IMR-90 (cell line): ENCODE results near the gene TMEM145. TPM values are rescaled to one million over a fixed set of nuclear protein-coding genes. Genes with fewer than 3 reads are reported as not detected.

Experiments used
- ATAC-seq: fragments of 200-7000 bp; cut with Tn5 transposase; 2 replicates; pipeline ENCODE4 v1.9.1; 2020; ENCODE audit warnings: low read depth, mild to moderate bottlenecking, moderate library complexity
- BruUV-seq: library from RNA; stranded (reverse); fragments of 400-500 nt; replicated peaks from 2 replicates; lab custom pipeline; 2021; lab: Mats Ljungman, UMichigan
- CTCF ChIA-PET: fragments of 300-600 bp; formaldehyde crosslinking; extraction: SDS; loops from one replicate; lab custom pipeline; 2021; ENCODE audit warnings: antibody characterized with exemption; lab: Yijun Ruan, JAX
- POLR2A ChIA-PET: fragments of 300-600 bp; sonication (Branson Sonifier 250); formaldehyde crosslinking; loops from one replicate; lab custom pipeline; 2022; ENCODE audit warnings: antibody characterized with exemption; ENCODE audit not compliant: unreplicated experiment; lab: Charles Lee
- DNase-seq: peaks from one replicate; pipeline ENCODE4 v3.0.0; 2013
- H2AFZ ChIP-seq: replicated peaks from 2 replicates; pipeline ENCODE3; 2013; ENCODE audit warnings: low read length, mild to moderate bottlenecking; ENCODE audit not compliant: poor library complexity
- H2AK5ac ChIP-seq: 2 replicates; pipeline ENCODE4 v1.6.1; 2013; ENCODE audit warnings: low read depth, low read length, inconsistent platforms
- H2AK9ac ChIP-seq: replicated peaks from 2 replicates; pipeline ENCODE3; 2013; ENCODE audit warnings: mild to moderate bottlenecking, low read depth, low read length, moderate library complexity; ENCODE audit not compliant: poor library complexity
- H2BK120ac ChIP-seq: 2 replicates; pipeline ENCODE4 v1.6.1; 2013; ENCODE audit warnings: low read depth, low read length, inconsistent platforms
- H2BK15ac ChIP-seq: 3 replicates; pipeline ENCODE4 v1.6.1; 2013; ENCODE audit warnings: low read depth, low read length, inconsistent platforms
- H2BK20ac ChIP-seq: 2 replicates; pipeline ENCODE4 v1.6.1; 2013; ENCODE audit warnings: low read depth, mild to moderate bottlenecking, inconsistent platforms, low read length, moderate library complexity
- H2BK5ac ChIP-seq: 2 replicates; pipeline ENCODE4 v1.6.1; 2013; ENCODE audit warnings: mild to moderate bottlenecking, low read depth, low read length, inconsistent platforms; ENCODE audit not compliant: poor library complexity, severe bottlenecking
- H3K14ac ChIP-seq: replicated peaks from 2 replicates; pipeline ENCODE4 v1.6.1; 2013; ENCODE audit warnings: low read depth, low read length, inconsistent platforms
- H3K18ac ChIP-seq: 2 replicates; pipeline ENCODE4 v1.6.1; 2013; ENCODE audit warnings: low read depth, low read length, control low read depth
- H3K23ac ChIP-seq: 2 replicates; pipeline ENCODE4 v1.6.1; 2013; ENCODE audit warnings: low read depth, low read length, inconsistent platforms
- H3K27ac ChIP-seq: 2 replicates; pipeline ENCODE4 v1.5.1; 2013; ENCODE audit warnings: mild to moderate bottlenecking, control low read depth, low read length; ENCODE audit not compliant: insufficient read depth
- H3K27me3 ChIP-seq: 2 replicates; pipeline ENCODE4 v1.6.1; 2013; ENCODE audit warnings: low read length; ENCODE audit not compliant: control insufficient read depth, insufficient read depth
- H3K36me3 ChIP-seq: 2 replicates; pipeline ENCODE4 v1.6.1; 2013; ENCODE audit warnings: low read length, mixed read lengths; ENCODE audit not compliant: control insufficient read depth, insufficient read depth
- H3K4ac ChIP-seq: 2 replicates; pipeline ENCODE4 v1.6.1; 2013; ENCODE audit warnings: low read depth, low read length, inconsistent platforms
- H3K4me1 ChIP-seq: 2 replicates; pipeline ENCODE4 v1.6.1; 2013; ENCODE audit warnings: low read length, mixed read lengths; ENCODE audit not compliant: control insufficient read depth, insufficient read depth
- H3K4me2 ChIP-seq: 2 replicates; pipeline ENCODE4 v1.6.1; 2013; ENCODE audit warnings: low read depth, mild to moderate bottlenecking, control low read depth, low read length, moderate library complexity
- H3K4me3 ChIP-seq: 2 replicates; pipeline ENCODE4 v1.5.1; 2013; ENCODE audit warnings: low read depth, mild to moderate bottlenecking, control low read depth, low read length, moderate library complexity; ENCODE audit not compliant: insufficient read depth
- H3K56ac ChIP-seq: 2 replicates; pipeline ENCODE4 v1.6.1; 2013; ENCODE audit warnings: low read length, inconsistent platforms; ENCODE audit not compliant: insufficient read depth; ENCODE audit errors: extremely low read depth
- H3K79me1 ChIP-seq, 2 experiments: 2 replicates each; pipeline ENCODE4 v1.6.1; 2013; ENCODE audit warnings: low read length in 2 of 2, inconsistent platforms in 1 of 2, low read depth in 1 of 2
- H3K9ac ChIP-seq: 2 replicates; pipeline ENCODE4 v1.6.1; 2013; ENCODE audit warnings: low read depth, low read length, control low read depth
- H3K9me1 ChIP-seq: 2 replicates; pipeline ENCODE4 v1.6.1; 2013; ENCODE audit warnings: low read length, inconsistent platforms; ENCODE audit not compliant: insufficient read depth
- H3K9me3 ChIP-seq: 2 replicates; pipeline ENCODE4 v1.6.1; 2013; ENCODE audit warnings: low read length; ENCODE audit not compliant: control insufficient read depth, insufficient read depth
- H4K20me1 ChIP-seq: 2 replicates; pipeline ENCODE4 v1.6.1; 2013; ENCODE audit warnings: low read length, inconsistent platforms; ENCODE audit not compliant: insufficient read depth
- H4K5ac ChIP-seq: 2 replicates; pipeline ENCODE4 v1.6.1; 2013; ENCODE audit warnings: mild to moderate bottlenecking, low read depth, low read length, control low read depth
- H4K8ac ChIP-seq, 2 experiments: 2 replicates each; pipeline ENCODE4 v1.6.1; 2013; ENCODE audit warnings: low read depth in 2 of 2, low read length in 2 of 2, control low read depth in 1 of 2, inconsistent platforms in 1 of 2
- H4K91ac ChIP-seq: 2 replicates; pipeline ENCODE4 v1.6.1; 2013; ENCODE audit warnings: low read depth, low read length, inconsistent platforms; ENCODE audit not compliant: insufficient read depth
- CEBPB ChIP-seq: IDR thresholded peaks from 2 replicates; pipeline ENCODE4 v1.6.1; 2012; ENCODE audit warnings: low read depth, low read length, improper control_type of control experiment
- CHD1 ChIP-seq: IDR thresholded peaks from 2 replicates; pipeline ENCODE4 v1.6.1; 2012; ENCODE audit warnings: low read depth, low read length, improper control_type of control experiment
- FOS ChIP-seq: fragments of 150-350 bp; IDR thresholded peaks from 2 replicates; pipeline ENCODE4 v1.6.1; 2016; ENCODE audit warnings: low read depth, low read length
- MAFK ChIP-seq: IDR thresholded peaks from 2 replicates; pipeline ENCODE4 v1.6.1; 2012; ENCODE audit warnings: low read depth, low read length, improper control_type of control experiment
- MAZ ChIP-seq: IDR thresholded peaks from 2 replicates; pipeline ENCODE4 v1.6.1; 2012; ENCODE audit warnings: low read depth, mild to moderate bottlenecking, low read length, improper control_type of control experiment, moderate library complexity, borderline replicate concordance
- POLR2A ChIP-seq: IDR thresholded peaks from 2 replicates; pipeline ENCODE4 v1.6.1; 2012; ENCODE audit warnings: mild to moderate bottlenecking, low read depth, low read length
- RAD21 ChIP-seq: IDR thresholded peaks from 2 replicates; pipeline ENCODE4 v1.6.1; 2012; ENCODE audit warnings: low read length, improper control_type of control experiment
- RFX5 ChIP-seq: IDR thresholded peaks from 2 replicates; pipeline ENCODE4 v1.8.0; 2012; ENCODE audit warnings: low read depth, mild to moderate bottlenecking, low read length, moderate library complexity
- SMC3 ChIP-seq: fragments of 150-350 bp; IDR thresholded peaks from 2 replicates; pipeline ENCODE4 v1.6.1; 2016; ENCODE audit warnings: low read depth, mild to moderate bottlenecking, antibody characterized with exemption, low read length, moderate library complexity
- WGBS, 2 experiments: methylation state at CpG; one replicate each; pipeline versions ENCODE4 v1.1.5 to v1.1.7; 2013; ENCODE audit warnings: missing lambda C conversion rate in 2 of 2; ENCODE audit not compliant: insufficient read length in 1 of 2; ENCODE audit errors: extremely low coverage in 2 of 2; 5-methylcytosine and 5-hydroxymethylcytosine counted together
- dilution Hi-C: fragments of 300-500 bp; cut with HindIII; formaldehyde crosslinking; loops from one replicate; pipeline ENCODE4 v1.14.3; 2018; ENCODE audit warnings: low sequenced_read_pairs; ENCODE audit not compliant: unreplicated experiment
- in situ Hi-C: fragments of 300-500 bp; cut with MboI; formaldehyde crosslinking; loops from 3 replicates; pipeline ENCODE4 v1.14.3; 2019; ENCODE audit warnings: low sequenced_read_pairs, inconsistent platforms, mixed read lengths
- intact Hi-C: fragments of 100-400 bp; cut with micrococcal nuclease; formaldehyde crosslinking; loops from 2 replicates; pipeline ENCODE4 v1.10.0; 2022
- polyA plus RNA-seq, 3 experiments: library from polyadenylated mRNA; depleted of rRNA; stranded (reverse); fragments of >200 nt; gene quantifications; 2 replicates each; pipeline ENCODE4 v1.2.3, GENCODE V29; 2012; ENCODE audit warnings: low replicate concordance in 1 of 3
- total RNA-seq: library from RNA; depleted of rRNA; stranded (reverse); fragments of >200 nt; gene quantifications from 2 replicates; pipeline ENCODE4 v1.2.3, GENCODE V29; 2012
- TF ChIP-seq, protein P1 (sequence below): conservative IDR thresholded peaks from 2 replicates; pipeline ENCODE4 v1.5.1; 2012; ENCODE audit warnings: mild to moderate bottlenecking, low read depth, low read length, improper control_type of control experiment

TMEM145 gene
- total and polyA plus RNA-seq, 2 of the 4 experiments (the other 2 are of a cell fraction) = under 0.01 to 0.41 TPM

DNA sequence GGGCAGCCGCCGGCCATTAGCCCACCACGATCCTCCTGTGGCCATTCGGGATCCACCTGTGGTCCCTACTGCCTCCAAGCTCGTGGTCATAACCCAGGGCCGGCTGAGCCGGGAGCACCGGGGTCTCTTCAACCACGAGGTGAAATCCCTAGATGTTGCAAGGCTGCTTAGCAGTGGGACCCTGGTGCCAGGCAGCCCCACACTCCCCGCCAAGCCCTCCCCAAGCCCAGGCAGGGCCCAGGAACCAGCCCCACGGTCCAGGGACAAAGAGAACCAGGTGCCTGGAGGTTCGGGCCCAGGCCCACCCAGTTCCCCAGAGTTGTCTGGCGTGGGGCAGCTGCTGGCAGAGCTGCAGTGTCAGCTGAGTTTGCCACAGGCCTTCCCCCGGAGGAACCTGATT is 3.4 kb upstream of the TMEM145 start:
- no peak overlapping the region for H3K4me2 ChIP-seq
- peaks cover 4% of the 10 kb centered on the region; the same call in 1 of the 2 replicates for H3K9me1 ChIP-seq
- H3K27me3 ChIP-seq = peaks cover 19% of the 10 kb centered on the region
- H3K14ac ChIP-seq = no peak overlapping the region
- TF ChIP-seq MAFK (no peak), CEBPB (no peak), POLR2A (no peak), FOS (no peak), RAD21 (no peak), SMC3 (no peak), CHD1 (no peak), MAZ (no peak), RFX5 (no peak)
- TF ChIP-seq, protein P1, sequence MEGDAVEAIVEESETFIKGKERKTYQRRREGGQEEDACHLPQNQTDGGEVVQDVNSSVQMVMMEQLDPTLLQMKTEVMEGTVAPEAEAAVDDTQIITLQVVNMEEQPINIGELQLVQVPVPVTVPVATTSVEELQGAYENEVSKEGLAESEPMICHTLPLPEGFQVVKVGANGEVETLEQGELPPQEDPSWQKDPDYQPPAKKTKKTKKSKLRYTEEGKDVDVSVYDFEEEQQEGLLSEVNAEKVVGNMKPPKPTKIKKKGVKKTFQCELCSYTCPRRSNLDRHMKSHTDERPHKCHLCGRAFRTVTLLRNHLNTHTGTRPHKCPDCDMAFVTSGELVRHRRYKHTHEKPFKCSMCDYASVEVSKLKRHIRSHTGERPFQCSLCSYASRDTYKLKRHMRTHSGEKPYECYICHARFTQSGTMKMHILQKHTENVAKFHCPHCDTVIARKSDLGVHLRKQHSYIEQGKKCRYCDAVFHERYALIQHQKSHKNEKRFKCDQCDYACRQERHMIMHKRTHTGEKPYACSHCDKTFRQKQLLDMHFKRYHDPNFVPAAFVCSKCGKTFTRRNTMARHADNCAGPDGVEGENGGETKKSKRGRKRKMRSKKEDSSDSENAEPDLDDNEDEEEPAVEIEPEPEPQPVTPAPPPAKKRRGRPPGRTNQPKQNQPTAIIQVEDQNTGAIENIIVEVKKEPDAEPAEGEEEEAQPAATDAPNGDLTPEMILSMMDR = no peak
- H2BK20ac ChIP-seq = no peak overlapping the region
- H2BK5ac ChIP-seq = no peak overlapping the region
- H3K9ac ChIP-seq = no peak overlapping the region
- no peaks in the 10 kb centered on the region; the same call in 1 of the 2 replicates for H4K20me1 ChIP-seq
- no peak for ATAC-seq
- no peak for DNase-seq
- no peak overlapping the region for H4K5ac ChIP-seq
- dilution Hi-C loops = no loop called here
- H3K4me1 ChIP-seq = no peaks in the 10 kb centered on the region
- H2AFZ ChIP-seq = no peak overlapping the region
- CTCF ChIA-PET = no interaction called here
- H3K56ac ChIP-seq = no peak overlapping the region
- H3K79me1 ChIP-seq = no peaks in the 10 kb centered on the region
- no peak overlapping the region for H2AK9ac ChIP-seq
- WGBS, 2 experiments = 69% methylated on average over 5 of the region's 14 CpGs; no CpG with 5 or more reads in 1 of the 2 experiments
- no peak overlapping the region for H4K91ac ChIP-seq
- H3K18ac ChIP-seq = no peak overlapping the region
- no peak overlapping the region for H3K27ac ChIP-seq
- in situ Hi-C loops = no loop called here
- no peaks in the 10 kb centered on the region for H3K36me3 ChIP-seq
- BruUV-seq = no TSS peak
- no peaks in the 10 kb centered on the region for H3K9me3 ChIP-seq
- H2BK120ac ChIP-seq = no peak overlapping the region
- H3K23ac ChIP-seq = no peak overlapping the region
- no peak overlapping the region for H3K4me3 ChIP-seq
- no peak overlapping the region for H2BK15ac ChIP-seq
- no peak overlapping the region for H2AK5ac ChIP-seq
- no peak overlapping the region for H4K8ac ChIP-seq
- POLR2A ChIA-PET = no interaction called here
- no peak overlapping the region for H3K4ac ChIP-seq
- intact Hi-C loops = no loop called here
